ENCODE results near the gene GPS1. TPM values are rescaled to one million over a fixed set of nuclear protein-coding genes. Genes with fewer than 3 reads are reported as not detected.

Gene GPS1
- total and polyA plus RNA-seq, 9 of the 15 experiments (the other 6 are each of a cell fraction or from before 2014, with no cell fraction given) = 3.1 to 167 (median 69.9) TPM

GRCh38 chr17:82022981-82023446 lies 28.7 kb upstream of the GPS1 start, which contains the start of gene LRRC45 (continued):
- TF ChIP-seq DACH1 (IDR thresholded peaks at IDR 0.05; ENCODE audit: partially characterized antibody) (no peak), E2F3 (CRISPR knock-in tag; IDR thresholded peaks at IDR 0.05) (0 out of 2 replicates have a peak, but pooled peaks have one; percentile 53), ZNF584 (CRISPR knock-in tag; IDR thresholded peaks at IDR 0.05; ENCODE audit: low read depth) (no peak), MECOM (CRISPR knock-in tag; IDR thresholded peaks at IDR 0.05) (no peak), ZNF12 (CRISPR knock-in tag; IDR thresholded peaks at IDR 0.05) (no peak), ATF1 (CRISPR knock-in tag; IDR thresholded peaks at IDR 0.05) (no peak), ATF1 (tag; IDR thresholded peaks at IDR 0.05) (peak; percentile 56), TAF1 (IDR thresholded peaks at IDR 0.05; ENCODE audit: control insufficient read depth, extremely low read depth, insufficient read depth, low read length, severe bottlenecking) (no peak), MAZ (CRISPR knock-in tag; conservative IDR thresholded peaks at IDR 0.05 in 1 of 2, IDR thresholded peaks at IDR 0.05 in 1 of 2) (peak in 1 of 2 experiments; percentile 4; a peak in 1 of 4 replicates), FOS (IDR thresholded peaks at IDR 0.05; ENCODE audit: extremely low read depth, insufficient read length) (peak; percentile 93), NEUROD1 (IDR thresholded peaks at IDR 0.05; ENCODE audit: borderline replicate concordance, low read depth, low read length, partially characterized antibody) (peak; percentile 96), MBD2 (IDR thresholded peaks at IDR 0.05; ENCODE audit: borderline replicate concordance, low read depth) (peak; percentile 99), SIX5 (IDR thresholded peaks at IDR 0.05; ENCODE audit: borderline replicate concordance in 1 of 2, insufficient read depth in 1 of 2, low read depth in 1 of 2, low read length in 2 of 2) (peak; percentile 65 to 80), RBM22 (IDR thresholded peaks at IDR 0.05; ENCODE audit: low read depth, low read length, poor library complexity, severe bottlenecking) (no peak), E2F6 (IDR thresholded peaks at IDR 0.05; ENCODE audit: borderline replicate concordance in 1 of 2, extremely low read depth in 1 of 2, insufficient read depth in 1 of 2, insufficient read length in 1 of 2, low read depth in 1 of 2, low read length in 1 of 2, poor library complexity in 1 of 2, severe bottlenecking in 1 of 2) (peak in 1 of 2 experiments; percentile 2), PCBP1 (IDR thresholded peaks at IDR 0.05; ENCODE audit: low read depth, low read length, poor library complexity, severe bottlenecking) (peak; percentile 20), MCM7 (IDR thresholded peaks at IDR 0.05) (no peak), DPF2 (IDR thresholded peaks at IDR 0.05) (no peak), FOXA3 (CRISPR knock-in tag; conservative IDR thresholded peaks at IDR 0.05 in 1 of 2, IDR thresholded peaks at IDR 0.05 in 1 of 2) (no peak), HNRNPUL1 (IDR thresholded peaks at IDR 0.05; ENCODE audit: low read length) (no peak)

Data from K562 (cell line).